Measurements from ENCODE around the gene PEX11B. TPM values are rescaled to one million over a fixed set of nuclear protein-coding genes. Genes with fewer than 3 reads are reported as not detected.

PEX11B gene
- total RNA-seq, 1 donor from 2014 or later: 20.7 TPM

DNA sequence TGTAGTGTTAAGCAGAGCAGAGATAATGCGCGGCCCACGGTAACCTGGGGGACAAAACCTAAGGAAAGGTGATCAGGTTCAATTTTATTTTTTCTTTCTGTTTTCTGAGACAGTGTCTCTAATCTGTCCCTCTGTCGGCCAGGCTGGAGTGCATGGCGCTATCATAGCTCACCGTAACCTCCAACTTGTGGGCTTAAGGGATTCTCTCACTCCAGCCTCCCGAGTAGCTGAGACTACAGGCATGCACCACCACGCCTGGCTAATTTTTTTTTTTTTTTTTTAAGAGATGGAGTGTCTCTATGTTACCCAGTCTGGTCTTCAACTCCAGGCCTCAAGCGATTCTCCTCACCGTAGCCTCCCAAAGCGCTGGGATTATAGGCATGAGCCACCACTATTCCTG, 32.1 kb downstream of the PEX11B start:
- intact Hi-C loops (cut with DNase I): no loop called here
- ATAC-seq: peak; percentile 43
- DNase-seq (ENCODE audit: low spot score): no peak

DNA sequence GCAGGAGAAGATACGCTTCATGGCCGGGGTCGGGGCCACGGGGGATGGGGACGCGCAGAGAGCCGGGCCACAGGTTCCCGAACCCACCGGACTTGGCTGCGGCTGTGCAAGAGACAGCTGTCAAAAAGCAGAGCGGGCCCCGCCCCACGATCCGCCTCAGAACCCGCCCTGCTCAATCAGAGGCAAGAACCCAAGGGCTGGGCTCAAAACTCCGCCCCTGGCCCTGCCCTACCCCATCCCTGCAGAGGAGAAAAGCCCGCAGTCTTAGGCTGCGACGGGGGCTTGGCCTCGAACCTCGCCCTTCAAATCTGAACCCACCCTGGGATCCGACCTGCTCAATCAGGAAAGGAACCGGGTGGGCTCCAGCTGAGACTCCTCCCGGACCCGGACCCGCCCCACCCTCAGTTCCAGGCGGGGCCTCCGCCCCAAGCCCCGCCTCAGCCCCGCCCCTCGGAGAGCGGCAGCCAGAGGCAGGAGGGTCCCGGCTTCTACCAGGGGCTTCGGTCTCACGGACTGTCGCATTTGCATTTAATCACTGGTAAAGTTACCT, 32.7 kb downstream of the PEX11B start, which contains the start of gene ANKRD35:
Gene ANKRD35, minus strand, starts transcription at position 129 of the 550 bp plus-strand sequence. Its CDS starts 108 bp downstream, at position 21.
- intact Hi-C loops (cut with DNase I): no loop called here
- ATAC-seq (peak; percentile 95), DNase-seq (ENCODE audit: low spot score) (peak; percentile 91)

DNA sequence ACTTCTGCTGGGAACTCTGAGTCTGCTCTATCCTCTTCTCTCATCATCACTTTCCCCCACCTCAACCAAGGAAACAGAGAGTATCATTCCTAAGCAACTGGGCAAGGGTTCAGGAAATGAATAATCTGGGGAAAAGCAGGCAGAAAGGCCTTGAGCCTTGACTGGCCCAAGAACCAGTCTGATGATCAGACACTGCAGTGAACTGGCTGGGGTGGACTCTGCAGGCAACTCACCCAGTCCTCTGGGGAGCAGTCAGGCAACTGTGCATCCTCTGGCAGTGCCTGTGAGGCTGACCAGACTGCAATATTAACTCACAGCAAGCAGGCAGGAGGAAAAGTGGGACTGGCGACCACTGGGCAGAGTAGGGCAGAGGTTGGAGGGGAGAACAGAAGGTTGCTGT, 33.8 kb downstream of the PEX11B start:
- ATAC-seq (no peak), DNase-seq (ENCODE audit: low spot score) (no peak)
- intact Hi-C loops (cut with DNase I): no loop called here

DNA sequence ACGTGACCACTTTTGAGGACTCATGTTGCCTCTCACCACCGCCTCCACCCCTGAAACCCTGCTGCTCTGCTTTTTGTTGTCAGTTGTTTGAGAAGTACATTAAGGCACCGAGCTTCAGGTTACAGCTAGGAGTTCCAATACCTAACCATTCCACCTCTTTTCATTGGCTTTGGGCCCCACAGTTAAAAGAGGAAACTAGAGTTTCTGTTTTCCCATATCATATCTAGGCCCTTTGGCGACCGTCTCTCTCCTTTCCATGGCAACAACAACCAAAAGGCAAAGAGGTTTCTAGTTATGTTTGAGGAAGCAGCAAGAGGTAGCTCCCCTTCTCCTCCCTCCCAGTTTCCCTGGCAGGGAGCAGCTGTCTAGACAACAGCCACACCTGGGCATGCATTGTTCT, 38.7 kb downstream of the PEX11B start:
- ATAC-seq: no peak
- intact Hi-C loops (cut with DNase I): no loop called here
- no peak for DNase-seq (ENCODE audit: low spot score)

DNA sequence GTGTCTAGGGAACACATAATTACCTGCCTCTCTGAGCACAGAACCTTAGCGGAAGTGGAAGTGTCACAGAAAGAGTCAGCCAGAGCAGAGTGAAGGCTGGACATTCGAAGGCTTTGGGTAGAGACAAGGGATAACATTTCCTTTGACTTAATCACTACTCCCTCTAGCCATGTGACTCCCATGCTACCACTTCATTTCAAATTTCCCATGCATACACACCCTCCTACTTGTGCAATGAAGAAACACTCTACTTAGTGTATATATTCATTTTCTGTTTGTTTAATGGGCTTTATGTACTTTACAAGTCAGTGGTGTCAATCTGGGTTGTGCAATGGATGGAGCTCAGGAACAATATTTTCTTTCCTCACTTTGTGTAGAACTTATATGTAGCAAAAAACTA, 39.8 kb downstream of the PEX11B start:
- no peak for DNase-seq (ENCODE audit: low spot score)
- intact Hi-C loops (cut with DNase I): no loop called here
- no peak for ATAC-seq

DNA sequence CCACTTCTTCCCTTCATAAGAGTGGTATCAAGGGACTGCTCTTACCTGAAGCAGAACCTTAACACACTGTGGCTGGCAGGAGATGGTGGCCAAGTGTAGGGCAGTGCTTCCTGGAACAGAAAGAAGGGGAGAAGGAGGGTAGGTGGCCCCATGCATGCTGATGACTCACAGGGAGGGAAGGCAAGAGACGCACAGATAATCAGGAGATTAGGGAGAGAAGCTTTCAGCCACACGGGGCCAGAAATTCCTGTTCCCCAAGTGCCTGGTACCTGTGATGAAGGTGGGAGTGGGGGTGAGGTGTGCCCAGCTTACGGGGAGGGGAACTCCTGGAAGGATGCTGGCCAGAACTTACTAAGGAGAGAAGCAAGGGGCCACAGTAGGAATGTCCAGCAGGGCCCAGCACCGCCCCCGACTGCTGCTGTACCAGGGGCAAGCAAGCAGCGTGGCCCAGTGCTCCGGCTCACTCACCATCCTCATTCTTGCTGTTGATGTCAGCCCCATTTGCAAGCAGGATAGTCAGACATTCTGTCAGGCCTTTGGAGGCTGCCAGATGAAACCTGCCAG, 40.5 kb downstream of the PEX11B start:
- no peak for DNase-seq (ENCODE audit: low spot score)
- ATAC-seq: no peak
- intact Hi-C loops (cut with DNase I): no loop called here

DNA sequence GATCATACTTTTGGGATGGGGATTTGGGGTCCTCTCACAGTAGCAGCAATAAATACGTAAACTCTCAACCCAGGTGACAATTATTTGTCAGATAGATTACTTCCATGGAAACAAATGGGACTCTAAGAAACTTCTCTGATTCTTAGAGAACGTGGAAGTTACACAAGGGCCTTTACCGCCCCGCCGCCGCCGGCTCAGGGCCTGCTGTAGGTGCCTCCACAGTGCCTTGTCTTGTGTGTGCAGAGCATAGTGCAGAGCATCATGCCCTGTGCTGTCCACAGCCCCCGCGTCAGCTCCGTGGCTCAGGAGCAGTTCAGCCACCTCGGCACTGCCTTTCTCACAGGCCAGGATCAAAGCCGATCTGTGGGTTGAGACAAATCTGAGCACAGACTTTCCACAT, 43.9 kb downstream of the PEX11B start:
- ATAC-seq: no peak
- DNase-seq (ENCODE audit: low spot score): no peak
- intact Hi-C loops (cut with DNase I): no loop called here

DNA sequence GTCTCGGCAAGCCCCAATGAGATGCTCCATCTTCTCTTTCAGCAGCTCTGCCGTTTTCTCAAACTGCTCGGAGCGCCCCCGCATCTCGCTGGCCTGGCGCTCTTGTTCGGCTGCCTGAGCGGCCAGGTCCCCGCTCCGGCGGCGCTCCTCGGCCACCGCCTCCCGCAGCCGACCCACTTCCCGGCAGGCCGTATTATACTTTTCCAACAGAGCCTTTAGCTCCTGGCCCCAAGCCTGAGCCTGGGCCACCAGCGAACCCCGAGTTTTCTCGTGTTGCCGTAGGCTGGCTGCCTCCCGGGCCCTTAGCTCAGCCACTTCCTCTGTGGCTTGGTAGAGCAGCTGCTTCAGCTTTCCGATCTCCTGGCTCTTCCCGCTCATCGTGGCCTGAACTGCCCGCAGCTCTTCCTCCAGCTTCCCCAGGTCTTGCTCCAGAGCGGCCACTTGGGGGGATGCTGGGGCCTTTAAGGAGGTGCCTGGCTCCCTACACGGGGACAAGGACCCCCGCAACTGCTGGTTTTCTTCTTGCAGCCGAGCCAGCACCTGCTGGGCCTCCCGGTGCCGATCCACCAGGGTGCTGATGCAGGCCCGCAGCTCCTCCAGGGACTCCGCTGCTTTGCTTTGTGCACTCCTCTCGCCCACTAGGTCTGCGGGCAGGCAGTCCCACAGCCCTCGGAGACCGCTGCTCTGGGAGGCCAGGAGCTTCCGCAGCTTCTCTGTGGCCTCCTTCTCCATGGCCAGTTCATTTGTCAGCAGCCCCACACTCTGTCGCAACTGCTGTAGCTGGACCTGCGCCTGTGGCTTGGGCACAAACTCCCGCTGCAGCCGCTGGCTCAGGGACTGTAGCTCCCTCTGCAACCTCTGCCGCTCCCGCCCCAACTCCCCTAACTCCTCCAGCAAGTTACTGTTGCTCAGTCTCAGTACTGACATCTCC, 46.3 kb downstream of the PEX11B start:
- intact Hi-C loops (cut with DNase I): no loop called here
- DNase-seq (ENCODE audit: low spot score) (peak; percentile 71), ATAC-seq (peak; percentile 86)

DNA sequence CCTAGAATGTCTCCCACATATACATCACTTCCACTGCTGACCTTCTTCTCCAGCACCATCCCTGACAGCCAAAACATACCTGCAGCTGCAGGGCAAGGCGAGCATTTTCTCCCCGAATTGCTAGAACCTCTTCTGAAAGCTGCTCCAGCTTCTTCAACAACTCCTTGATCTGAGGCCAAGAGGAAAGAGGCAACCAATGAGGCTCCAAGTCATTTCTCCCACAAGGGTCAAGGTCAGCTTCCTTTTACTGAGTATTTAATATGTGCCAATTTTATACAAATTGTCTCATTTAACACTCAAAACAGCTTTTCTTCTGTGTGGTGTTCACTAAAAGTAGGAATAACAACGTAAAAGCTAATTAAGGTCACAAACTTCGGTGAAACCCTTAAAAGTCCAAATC, 50.3 kb downstream of the PEX11B start:
- DNase-seq (ENCODE audit: low spot score) (no peak), ATAC-seq (no peak)
- intact Hi-C loops (cut with DNase I): no loop called here

DNA sequence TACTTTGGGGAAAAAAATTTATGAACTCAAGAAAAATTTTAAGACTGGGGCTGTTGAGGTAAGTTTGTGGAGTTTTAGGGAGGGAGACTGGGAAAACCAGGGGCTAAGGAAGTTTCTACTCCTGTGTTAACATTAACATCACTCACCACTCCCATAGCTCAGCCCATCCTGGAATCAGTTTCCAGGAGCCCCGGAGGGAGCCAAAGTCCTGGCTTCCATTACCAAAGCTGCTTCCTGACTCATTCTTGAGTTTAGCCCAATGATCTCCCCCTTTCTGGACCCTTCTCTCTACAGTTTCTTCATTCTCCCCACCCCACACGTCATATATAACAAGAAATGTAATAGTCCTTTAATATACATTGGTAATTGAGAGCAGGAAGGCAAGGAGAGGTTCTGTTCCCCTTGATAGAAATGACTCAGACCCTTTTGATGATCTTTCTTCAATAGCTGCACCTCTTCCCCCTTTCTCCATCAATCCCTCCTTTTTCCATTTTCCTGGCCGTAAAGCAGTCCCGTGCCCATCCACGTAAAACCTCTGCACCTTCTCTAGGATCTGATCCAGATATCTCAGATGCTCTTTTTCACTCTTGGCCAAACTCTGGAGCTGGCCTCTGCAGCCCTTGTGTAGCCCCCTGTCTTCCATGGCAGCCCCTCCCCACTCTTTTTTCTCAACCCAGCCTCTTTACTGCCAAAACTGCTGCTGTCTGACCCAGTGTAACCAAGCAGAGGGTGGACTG, 55.1 kb downstream of the PEX11B start:
- intact Hi-C loops (cut with DNase I): no loop called here
- ATAC-seq (no peak), DNase-seq (ENCODE audit: low spot score) (no peak)

Other genes with a start within 250 kb of the PEX11B start
- 0.58 TPM for gene PDZK1, start 211.3 kb downstream of the PEX11B start, total RNA-seq
- 0.45 TPM for gene CD160, start 199.2 kb downstream of the PEX11B start, total RNA-seq
- 19.9 TPM for gene RNF115, start 94.6 kb downstream of the PEX11B start, total RNA-seq
- gene POLR3C, start 94.5 kb downstream of the PEX11B start, total RNA-seq: 26.2 TPM
- gene NUDT17, start 73.1 kb downstream of the PEX11B start, total RNA-seq: 3.9 TPM
- 44.5 TPM for gene PIAS3, start 59.6 kb downstream of the PEX11B start, total RNA-seq
- 3.8 TPM for gene ANKRD35, start 32.9 kb downstream of the PEX11B start, total RNA-seq
- gene ITGA10, start 8.7 kb downstream of the PEX11B start, total RNA-seq: 9.6 TPM
- gene RBM8A, start 8.8 kb upstream of the PEX11B start, total RNA-seq: 93.8 TPM
- gene LIX1L, start 39.3 kb upstream of the PEX11B start, total RNA-seq: 57.6 TPM
- 1.2 TPM for gene ANKRD34A, start 45.9 kb upstream of the PEX11B start, total RNA-seq
- 22.3 TPM for gene POLR3GL, start 46.0 kb upstream of the PEX11B start, total RNA-seq
- 609 TPM for gene TXNIP, start 77.9 kb upstream of the PEX11B start, total RNA-seq
- not detected for gene HJV, start 103.0 kb upstream of the PEX11B start, total RNA-seq
- 4.3 TPM for gene NBPF10, start 226.1 kb upstream of the PEX11B start, total RNA-seq